Lower leg skin (tissue), 3 donors: ENCODE data around the gene BEST2.

Experiments used
- POLR2A ChIP-seq, 2 donors: fragments of 450-650 bp; IDR thresholded peaks; one replicate each; pipeline ENCODE4 v1.6.1; 2016 to 2017; ENCODE audit warnings: antibody characterized with exemption in 2 of 2, mild to moderate bottlenecking in 1 of 2, moderate library complexity in 1 of 2
- TF ChIP-seq, protein P1 (sequence below), 3 donors: fragments of 450-650 bp; IDR thresholded peaks; one replicate each; pipeline ENCODE4 v1.5.1; 2016; ENCODE audit warnings: antibody characterized with exemption in 3 of 3, mild to moderate bottlenecking in 3 of 3, moderate library complexity in 2 of 3

DNA sequence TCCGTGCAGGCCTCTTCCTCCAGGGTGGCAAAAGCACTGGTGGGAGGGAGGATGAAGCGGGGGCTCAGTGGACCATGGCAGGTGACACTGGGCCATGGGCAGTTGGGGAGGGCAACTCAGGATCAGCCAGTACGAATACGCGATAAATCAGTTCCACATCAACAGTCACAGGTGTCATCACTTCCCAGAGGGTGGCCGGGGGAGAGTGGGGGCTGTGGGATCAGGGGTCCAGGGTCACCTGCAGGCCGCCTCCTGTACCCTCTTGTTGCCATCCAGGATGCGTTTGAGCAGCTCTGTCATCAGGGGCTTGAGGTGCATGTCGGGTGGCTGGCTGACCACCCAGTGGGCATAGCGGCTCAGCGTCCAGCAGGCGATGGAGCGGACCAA is 45.3 kb upstream of the BEST2 start:
- TF ChIP-seq, protein P1, sequence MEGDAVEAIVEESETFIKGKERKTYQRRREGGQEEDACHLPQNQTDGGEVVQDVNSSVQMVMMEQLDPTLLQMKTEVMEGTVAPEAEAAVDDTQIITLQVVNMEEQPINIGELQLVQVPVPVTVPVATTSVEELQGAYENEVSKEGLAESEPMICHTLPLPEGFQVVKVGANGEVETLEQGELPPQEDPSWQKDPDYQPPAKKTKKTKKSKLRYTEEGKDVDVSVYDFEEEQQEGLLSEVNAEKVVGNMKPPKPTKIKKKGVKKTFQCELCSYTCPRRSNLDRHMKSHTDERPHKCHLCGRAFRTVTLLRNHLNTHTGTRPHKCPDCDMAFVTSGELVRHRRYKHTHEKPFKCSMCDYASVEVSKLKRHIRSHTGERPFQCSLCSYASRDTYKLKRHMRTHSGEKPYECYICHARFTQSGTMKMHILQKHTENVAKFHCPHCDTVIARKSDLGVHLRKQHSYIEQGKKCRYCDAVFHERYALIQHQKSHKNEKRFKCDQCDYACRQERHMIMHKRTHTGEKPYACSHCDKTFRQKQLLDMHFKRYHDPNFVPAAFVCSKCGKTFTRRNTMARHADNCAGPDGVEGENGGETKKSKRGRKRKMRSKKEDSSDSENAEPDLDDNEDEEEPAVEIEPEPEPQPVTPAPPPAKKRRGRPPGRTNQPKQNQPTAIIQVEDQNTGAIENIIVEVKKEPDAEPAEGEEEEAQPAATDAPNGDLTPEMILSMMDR (IDR thresholded peaks at IDR 0.05) = no peak
- no peak for TF ChIP-seq POLR2A (IDR thresholded peaks at IDR 0.05)
